Activated T-helper 1 cell treated with Interleukin-2 at 50 U/mL for 16 hours (primary cell): ENCODE results near the gene KLC1.

ENCODE experiments used
- DNase-seq: peaks from one replicate; pipeline ENCODE4 v3.0.0-alpha.2; 2020; ENCODE audit warnings: low read depth

Gene KLC1

DNA sequence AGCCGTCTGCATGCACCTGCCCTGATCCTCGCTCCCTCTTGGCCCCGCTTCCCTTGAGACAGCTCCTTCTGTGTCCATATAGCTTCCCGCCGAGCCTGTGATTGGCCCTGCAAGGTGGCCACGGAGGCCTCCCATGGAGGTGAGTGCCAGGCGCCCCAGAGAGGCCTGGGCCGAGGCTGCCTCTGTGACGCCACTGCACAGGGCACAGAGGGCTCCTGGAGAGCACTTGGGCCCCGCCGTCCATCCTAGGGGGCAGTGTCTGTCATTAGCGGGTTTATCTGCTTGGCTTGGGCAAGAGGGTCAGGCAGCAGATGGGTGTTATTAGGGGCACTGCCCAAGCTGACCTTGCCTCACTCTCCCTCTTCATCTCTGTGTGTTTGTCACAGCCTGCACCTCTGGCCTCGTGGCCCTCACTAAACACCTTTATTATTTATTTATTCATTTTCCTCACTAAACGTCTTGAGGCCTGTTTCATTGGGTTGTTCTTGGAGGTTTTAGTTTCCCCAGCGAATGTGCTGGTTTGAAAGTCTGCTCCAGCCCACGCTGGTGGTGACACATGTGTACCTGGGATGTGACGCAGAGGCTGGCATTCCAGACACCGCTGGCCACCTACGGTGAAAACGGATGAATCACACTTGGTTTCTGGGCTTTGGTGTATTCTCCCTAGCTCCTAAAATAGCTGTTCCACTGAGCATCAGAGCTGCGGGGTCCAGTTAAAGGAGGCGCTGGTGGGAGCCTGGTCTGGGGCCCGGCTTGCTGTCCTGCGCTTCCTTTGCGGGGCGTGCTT lies 92.5 kb downstream of the KLC1 start:
- DNase-seq: no peak

- no peak for DNase-seq
Observed at GRCh38 chr14:103723748-103724081, 94.7 kb downstream of the KLC1 start.

DNA sequence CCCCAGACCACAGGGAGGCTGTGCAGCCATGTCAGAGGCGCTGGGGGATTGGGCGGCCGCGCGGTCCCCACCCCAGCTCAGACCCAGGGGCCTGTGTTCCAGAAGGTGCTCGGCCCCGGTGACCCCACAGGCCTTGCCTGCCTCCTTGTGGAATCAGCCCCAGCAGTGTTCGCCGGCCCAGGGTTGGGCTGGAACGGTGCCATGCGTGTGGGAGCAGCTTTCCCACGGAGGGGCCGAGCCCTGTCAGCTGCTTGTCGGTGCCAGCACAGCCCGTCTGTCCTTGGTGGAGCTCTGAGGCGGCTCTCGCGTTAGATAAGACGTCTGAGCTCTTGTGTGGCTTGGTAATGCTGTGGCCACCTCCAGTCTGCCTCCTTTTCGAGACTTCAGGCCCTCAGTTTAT lies 95.1 kb downstream of the KLC1 start:
- no peak for DNase-seq

DNA sequence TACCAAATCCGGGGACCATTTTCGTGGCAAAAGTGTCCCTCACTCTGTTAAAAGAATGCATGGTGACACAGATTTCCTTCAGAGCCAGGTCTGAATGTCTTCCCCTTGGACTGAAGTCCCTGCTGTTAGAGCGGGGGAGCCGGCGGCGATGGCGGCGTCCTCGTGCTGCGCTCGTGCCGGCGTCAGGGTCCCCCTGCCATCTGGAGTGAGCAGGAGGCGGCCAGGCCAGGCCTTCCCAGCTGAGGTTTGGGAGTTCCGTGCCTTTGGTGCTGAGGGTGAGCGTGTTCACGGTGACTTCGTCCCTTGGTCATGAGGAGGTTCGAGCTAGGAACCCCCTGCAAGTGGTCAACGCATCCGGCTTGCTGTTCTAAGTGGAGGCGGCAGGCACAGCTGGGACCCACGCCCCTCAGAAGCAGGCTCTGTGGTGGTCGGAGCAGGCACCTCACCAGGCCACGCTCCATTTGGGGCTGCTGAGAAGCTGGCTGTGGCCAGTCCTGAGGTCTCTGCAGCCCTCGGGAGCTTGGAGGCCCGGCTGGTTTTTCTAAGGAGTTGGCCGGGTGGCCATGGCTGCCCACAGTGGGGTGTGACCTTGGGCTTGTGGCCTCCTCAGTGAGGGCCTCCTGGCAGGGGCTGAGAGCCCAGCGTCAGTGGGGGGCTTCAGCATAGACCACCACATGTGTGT lies 96.1 kb downstream of the KLC1 start:
- no peak for DNase-seq

DNA sequence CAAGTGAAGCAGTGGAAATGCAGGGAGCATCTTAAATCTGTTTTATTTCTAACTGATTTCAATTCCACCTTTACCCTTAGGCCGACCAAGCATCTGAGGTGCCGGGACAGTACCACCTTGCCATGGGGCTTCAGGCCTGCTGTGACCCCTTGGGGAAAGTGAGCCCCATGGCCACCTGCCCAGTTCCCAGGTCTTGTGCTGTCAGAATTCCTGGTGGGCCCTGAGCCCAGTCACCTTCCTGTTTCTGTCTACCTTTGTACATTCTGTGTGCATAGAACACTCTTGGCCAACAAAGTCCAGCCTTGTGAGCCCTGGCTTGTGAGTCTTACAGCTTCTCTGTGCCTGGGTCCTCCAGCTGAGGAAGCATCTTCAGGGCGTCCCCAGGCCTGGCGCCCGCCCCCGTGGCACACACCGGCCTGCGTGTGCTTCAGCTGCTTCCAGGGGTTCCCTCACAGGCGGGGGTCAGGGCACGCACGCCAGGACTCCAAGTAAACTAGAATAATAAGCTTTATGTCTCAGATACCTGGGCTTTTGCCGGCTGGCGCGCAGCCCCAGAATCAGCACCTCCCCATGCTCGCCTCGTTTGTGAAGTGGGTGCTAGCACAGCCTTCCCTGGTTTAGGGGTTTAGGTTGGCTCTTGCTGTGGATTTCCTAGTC lies 96.9 kb downstream of the KLC1 start:
- no peak for DNase-seq

DNA sequence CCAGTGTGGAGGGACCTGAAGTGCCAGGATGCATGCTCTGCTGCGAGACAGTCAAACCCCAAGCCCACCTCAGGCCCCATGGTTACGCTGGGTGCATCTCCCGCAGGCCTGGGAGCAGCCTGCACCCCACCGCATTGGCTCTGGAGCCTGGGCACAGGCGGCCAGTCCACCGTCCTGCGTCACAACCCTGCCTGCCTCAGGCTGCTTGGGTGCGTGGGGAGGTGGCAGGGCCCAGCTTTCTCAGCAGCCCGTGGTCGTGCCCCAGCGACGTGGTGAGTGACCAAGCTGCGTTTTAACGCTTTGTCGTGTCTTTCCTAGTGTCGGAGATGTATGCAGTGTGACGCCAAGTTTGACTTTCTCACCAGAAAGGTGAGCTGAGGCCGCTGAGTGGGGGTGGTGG lies 97.5 kb downstream of the KLC1 start:
- DNase-seq: no peak

GRCh38 chr14:103727313-103727980 lies 98.4 kb downstream of the KLC1 start:
- DNase-seq: no peak

GRCh38 chr14:103728141-103728540 lies 99.1 kb downstream of the KLC1 start:
- no peak for DNase-seq

GRCh38 chr14:103728721-103729120 lies 99.7 kb downstream of the KLC1 start:
- no peak for DNase-seq

GRCh38 chr14:103729496-103730448 lies 100.8 kb downstream of the KLC1 start:
- DNase-seq: no peak

DNA sequence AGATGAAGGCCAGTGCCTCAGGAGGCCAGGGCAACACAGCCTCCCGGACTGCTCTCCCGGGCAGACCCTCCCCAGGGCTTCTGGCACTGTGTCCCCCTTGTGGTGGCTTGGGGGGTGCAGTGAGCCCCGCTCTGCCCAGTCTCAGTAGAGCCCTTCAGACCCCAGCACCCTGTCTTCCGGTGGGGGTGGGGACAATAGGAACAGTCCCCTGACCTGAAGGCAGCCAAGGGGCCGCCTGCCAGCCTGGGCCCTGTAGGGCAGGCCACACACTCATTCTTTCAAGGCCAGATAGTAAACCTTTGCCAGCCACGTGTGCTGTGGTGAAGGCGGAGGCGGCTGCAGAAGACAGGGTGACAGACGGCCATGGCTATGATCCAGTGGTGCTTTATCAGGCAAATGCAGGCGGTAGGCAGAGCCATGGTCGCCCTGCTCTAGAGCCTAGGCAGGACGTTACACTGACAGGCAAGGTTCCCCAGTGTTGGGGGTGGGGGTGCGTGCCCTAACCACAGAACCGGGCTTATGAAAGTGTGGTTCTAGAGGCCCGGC lies 101.6 kb downstream of the KLC1 start:
- no peak for DNase-seq

GRCh38 chr14:103731481-103731880 lies 102.5 kb downstream of the KLC1 start:
- DNase-seq: no peak

DNA sequence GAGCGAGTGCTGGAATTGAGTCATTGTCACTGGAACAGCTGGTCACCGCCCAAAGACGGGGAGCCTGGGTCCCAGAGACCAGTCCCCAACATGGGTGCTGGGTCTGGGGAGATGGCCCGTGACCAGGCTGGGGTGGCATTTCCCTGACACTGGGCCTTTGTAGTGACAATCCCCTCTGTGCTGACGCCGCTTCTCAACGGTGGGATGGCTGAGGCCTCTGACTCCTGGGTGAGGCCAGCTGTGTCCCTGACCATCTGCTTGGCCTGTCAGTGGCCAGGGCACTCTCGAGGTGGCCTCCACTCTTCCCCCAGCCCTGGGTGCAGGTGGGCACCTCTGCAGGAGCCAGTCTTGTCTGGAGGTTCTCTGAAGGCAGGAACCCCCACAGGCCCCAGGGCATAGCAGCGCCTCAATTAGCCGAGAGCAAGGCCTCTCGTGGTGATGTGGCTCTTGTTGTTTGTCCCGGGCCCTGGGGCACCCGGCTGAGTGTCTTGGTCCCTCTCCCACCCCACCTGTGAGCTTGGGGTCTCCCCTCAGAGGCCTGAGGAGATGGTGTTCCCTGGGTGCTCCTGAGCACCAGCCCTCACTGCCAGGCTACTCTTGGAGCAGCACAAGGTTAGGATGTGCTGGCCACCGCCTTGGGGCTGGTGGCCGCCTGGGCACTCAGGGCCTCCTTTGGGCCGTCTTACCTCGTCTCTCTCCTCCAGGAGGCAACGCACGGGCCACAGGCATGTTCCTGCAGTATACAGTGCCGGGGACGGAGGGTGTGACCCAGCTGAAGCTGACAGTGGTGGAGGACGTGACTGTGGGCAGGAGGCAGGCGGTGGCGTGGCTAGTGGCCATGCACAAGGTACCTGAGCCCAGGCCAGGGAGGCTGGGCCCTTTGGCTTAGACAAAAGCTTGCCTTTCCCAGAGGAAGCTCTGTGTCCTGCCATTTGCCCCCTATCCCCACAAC lies 103.2 kb downstream of the KLC1 start:
- no peak for DNase-seq

GRCh38 chr14:103732868-103733620 lies 104.0 kb downstream of the KLC1 start:
- no peak for DNase-seq

GRCh38 chr14:103733651-103734050 lies 104.6 kb downstream of the KLC1 start:
- DNase-seq: no peak

GRCh38 chr14:103734081-103734888 lies 105.3 kb downstream of the KLC1 start:
- DNase-seq: no peak

GRCh38 chr14:103735022-103735421 lies 106.0 kb downstream of the KLC1 start:
- no peak for DNase-seq

GRCh38 chr14:103735439-103735814 lies 106.4 kb downstream of the KLC1 start:
- no peak for DNase-seq
